Stimulated activated effector memory CD8-positive, alpha-beta T cell treated with anti-CD3 and anti-CD28 coated beads, Interleukin-12 subunit alpha, Interleukin-12 subunit beta, amount 100 ng/mL, for 72 hours (primary cell): ENCODE measurements around the gene TMEM248.

Source experiments
- ATAC-seq: fragments of 150-1000 bp; cut with Tn5 transposase; 2 replicates; pipeline ENCODE4 v1.10.0; 2021
- DNase-seq, 2 donors: peaks; one replicate each; pipeline ENCODE4 v3.0.0; 2021 to 2022; ENCODE audit warnings: low spot score in 2 of 2
- H3K27ac Mint-ChIP-seq: one replicate; pipeline ENCODE4 v1.8.0; 2022; ENCODE audit warnings: mild to moderate bottlenecking, mixed read lengths
- H3K36me3 Mint-ChIP-seq: one replicate; pipeline ENCODE4 v1.8.0; 2022; ENCODE audit warnings: mild to moderate bottlenecking, mixed read lengths
- H3K4me1 Mint-ChIP-seq: one replicate; pipeline ENCODE4 v1.8.0; 2022; ENCODE audit warnings: mixed read lengths
- H3K4me3 Mint-ChIP-seq: one replicate; pipeline ENCODE4 v1.8.0; 2022; ENCODE audit warnings: mild to moderate bottlenecking, mixed read lengths
- H3K9me3 Mint-ChIP-seq: one replicate; pipeline ENCODE4 v1.8.0; 2022; ENCODE audit warnings: mixed read lengths

Gene TMEM248

GRCh38 chr7:66921396-66921917 lies 432 bp downstream of the TMEM248 start:
- Mint-ChIP-seq H3K4me3 (peak overlapping the region; percentile 80), H3K27ac (peak overlapping the region; percentile 93), H3K4me1 (peaks cover 17% of the 10 kb centered on the region), H3K9me3 (no peaks in the 10 kb centered on the region), H3K36me3 (peaks cover 34% of the 10 kb centered on the region)
- DNase-seq (peak; percentile 9 to 62), ATAC-seq (no peak)

- Mint-ChIP-seq H3K4me1 (peaks cover 18% of the 10 kb centered on the region), H3K27ac (peak overlapping the region; percentile 93), H3K4me3 (peak overlapping the region; percentile 80), H3K36me3 (peaks cover 39% of the 10 kb centered on the region), H3K9me3 (no peaks in the 10 kb centered on the region)
- ATAC-seq: no peak
- DNase-seq: peak; percentile 8 to 59
These were observed 977 bp downstream of the TMEM248 start for GRCh38 chr7:66921918-66922486.

GRCh38 chr7:66925255-66925654 lies 4.2 kb downstream of the TMEM248 start:
- DNase-seq: no peak
- no peak overlapping the region for H3K27ac Mint-ChIP-seq
- H3K4me3 Mint-ChIP-seq: no peak overlapping the region
- ATAC-seq: no peak
- H3K36me3 Mint-ChIP-seq: peaks cover 72% of the 10 kb centered on the region
- peaks cover 48% of the 10 kb centered on the region for H3K4me1 Mint-ChIP-seq
- no peaks in the 10 kb centered on the region for H3K9me3 Mint-ChIP-seq

DNA sequence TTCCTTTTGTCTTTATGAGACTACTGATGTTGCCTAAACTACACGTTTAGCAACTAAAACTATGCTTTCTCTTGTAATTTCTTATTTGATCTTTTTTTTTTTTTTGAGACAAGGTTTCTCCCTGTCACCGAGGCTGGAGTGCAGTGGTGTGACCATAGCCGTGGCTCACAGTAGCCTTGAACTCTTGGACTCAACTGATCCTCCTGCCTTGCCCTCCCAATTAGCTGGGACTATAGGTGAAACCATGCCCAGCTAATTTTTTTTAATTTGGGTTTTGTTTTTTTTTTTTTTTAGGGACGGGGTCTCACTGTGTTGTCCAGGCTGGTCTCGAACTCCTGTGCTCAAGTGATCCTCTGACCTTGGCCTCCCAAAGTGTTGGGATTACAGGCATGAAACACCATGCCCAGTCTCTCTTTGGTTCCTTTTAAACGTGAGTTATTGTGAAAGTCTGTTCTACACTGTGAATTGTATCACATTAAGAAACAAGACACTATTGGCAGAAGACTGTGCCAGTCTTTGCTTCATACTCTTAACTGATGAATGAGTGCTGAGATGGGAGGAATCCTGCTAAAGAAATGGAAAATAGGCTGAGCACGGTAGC lies 6.4 kb downstream of the TMEM248 start:
- no peak for ATAC-seq
- Mint-ChIP-seq H3K36me3 (peaks cover 72% of the 10 kb centered on the region), H3K27ac (peak overlapping the region; percentile 42), H3K4me1 (peaks cover 54% of the 10 kb centered on the region), H3K9me3 (no peaks in the 10 kb centered on the region), H3K4me3 (no peak overlapping the region)
- no peak for DNase-seq

DNA sequence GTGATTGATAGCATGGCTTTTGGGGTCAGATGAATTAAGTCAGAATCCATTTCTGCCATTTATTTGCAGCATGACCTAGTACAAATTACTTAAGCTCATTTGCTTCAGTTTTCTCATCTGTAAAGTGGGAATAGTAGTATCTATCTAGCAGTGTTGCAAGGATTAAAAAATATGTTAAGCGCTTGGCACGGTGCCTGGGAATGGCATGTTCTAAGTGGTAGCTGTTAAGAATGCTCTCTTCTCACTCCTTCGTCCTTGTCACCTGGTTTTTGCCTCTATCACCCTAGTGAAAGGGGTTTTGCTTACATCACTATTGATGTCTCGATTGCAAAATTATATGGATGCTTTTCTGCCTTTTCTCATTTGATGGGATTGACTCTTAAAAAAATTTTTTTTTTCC lies 7.4 kb downstream of the TMEM248 start:
- peaks cover 63% of the 10 kb centered on the region for H3K4me1 Mint-ChIP-seq
- H3K4me3 Mint-ChIP-seq: no peak overlapping the region
- no peak for ATAC-seq

DNA sequence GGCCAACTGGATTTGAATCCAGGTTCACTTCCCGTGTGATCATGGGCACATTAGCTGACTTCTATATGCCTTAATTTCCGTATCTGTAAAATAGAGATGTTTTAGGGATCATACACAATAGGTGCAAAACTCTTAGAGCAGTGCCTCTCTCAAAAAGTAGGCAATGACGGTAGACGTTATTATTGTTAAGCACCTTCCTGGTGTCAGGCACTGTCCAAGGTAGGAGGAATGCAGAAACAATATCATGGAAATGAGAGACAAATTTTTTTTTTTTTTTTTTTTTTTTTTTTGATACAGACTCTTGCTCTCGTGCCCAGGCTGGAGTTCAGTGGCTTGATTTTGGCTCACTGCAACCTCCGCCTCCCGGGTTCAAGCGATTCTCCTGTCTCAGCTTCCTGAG lies 8.1 kb downstream of the TMEM248 start:
- no peak for ATAC-seq
- Mint-ChIP-seq H3K27ac (peak overlapping the region; percentile 32), H3K4me1 (peaks cover 68% of the 10 kb centered on the region), H3K9me3 (no peaks in the 10 kb centered on the region), H3K36me3 (peaks cover 87% of the 10 kb centered on the region), H3K4me3 (no peak overlapping the region)
- DNase-seq: no peak

More for the DNA sequence above, 7.4 kb downstream of the TMEM248 start:
- Mint-ChIP-seq H3K36me3 (peaks cover 81% of the 10 kb centered on the region), H3K27ac (no peak overlapping the region), H3K9me3 (no peaks in the 10 kb centered on the region)
- no peak for DNase-seq

DNA sequence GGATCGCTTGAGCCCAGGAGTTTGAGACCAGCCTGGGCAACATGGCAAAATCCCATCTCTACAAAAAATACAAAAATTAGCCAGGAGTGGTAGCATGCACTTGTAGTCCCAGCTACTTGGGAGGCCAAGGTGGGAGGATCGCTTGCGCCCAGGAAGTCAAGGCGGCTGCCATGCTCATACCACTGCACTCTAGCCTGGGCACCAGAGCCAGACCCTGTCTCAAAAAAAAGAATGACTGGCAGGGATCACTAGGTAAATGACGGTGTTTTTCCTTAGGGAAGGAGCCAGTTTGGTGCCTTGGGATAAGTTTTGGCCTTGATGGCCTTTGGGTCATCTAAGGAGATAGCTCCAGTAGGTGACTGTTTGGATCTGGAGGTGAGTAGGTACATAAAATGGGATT lies 8.9 kb downstream of the TMEM248 start:
- ATAC-seq (no peak), DNase-seq (no peak)
- peaks cover 68% of the 10 kb centered on the region for H3K4me1 Mint-ChIP-seq
- peak overlapping the region; percentile 32 for H3K27ac Mint-ChIP-seq
- no peak overlapping the region for H3K4me3 Mint-ChIP-seq
- no peaks in the 10 kb centered on the region for H3K9me3 Mint-ChIP-seq
- H3K36me3 Mint-ChIP-seq: peaks cover 92% of the 10 kb centered on the region

DNA sequence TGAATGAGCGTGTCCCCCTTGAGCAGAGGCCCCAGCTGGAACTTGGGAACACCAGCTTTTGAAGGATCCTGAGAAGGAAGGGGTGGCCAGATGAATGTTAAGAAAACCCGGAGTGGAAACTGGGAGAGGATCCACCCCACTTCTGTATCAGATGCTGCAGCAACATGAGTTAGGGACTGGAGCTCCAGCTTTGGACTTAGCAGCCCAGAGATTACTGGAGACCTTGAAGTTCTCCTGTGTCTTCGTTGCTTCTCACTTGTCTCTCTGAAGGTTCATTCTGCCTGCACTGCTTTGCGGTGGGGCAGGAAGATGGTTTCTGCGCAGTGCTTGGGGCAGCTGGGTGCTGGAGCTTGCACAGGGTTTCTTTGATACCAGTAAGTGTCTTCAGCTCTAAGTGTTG lies 9.3 kb downstream of the TMEM248 start:
- Mint-ChIP-seq H3K4me3 (no peak overlapping the region), H3K36me3 (peaks cover 88% of the 10 kb centered on the region), H3K9me3 (no peaks in the 10 kb centered on the region), H3K27ac (peak overlapping the region; percentile 32), H3K4me1 (peaks cover 65% of the 10 kb centered on the region)
- ATAC-seq (no peak), DNase-seq (no peak)

DNA sequence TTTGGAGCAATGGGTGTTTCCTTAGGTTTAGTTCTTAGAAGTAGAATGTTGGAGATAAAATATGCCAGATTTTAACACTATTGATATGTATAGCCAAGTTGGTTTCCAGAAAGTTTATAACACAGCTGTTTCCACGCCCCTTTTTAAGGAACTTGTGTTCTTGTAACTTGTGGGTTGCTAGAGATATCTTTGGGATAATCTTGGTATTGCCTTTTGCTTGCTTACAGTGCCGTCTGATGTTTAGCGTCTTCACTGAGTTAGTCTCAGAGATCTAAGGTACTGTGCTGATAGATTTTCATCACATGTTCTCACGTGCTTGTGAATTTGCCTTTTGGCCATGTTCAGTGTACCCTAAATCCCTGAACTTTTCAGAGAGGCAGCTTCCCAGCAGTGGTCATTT lies 12.4 kb downstream of the TMEM248 start:
- peaks cover 69% of the 10 kb centered on the region for H3K36me3 Mint-ChIP-seq
- ATAC-seq (no peak), DNase-seq (no peak)
- no peaks in the 10 kb centered on the region for H3K9me3 Mint-ChIP-seq
- H3K4me3 Mint-ChIP-seq: no peak overlapping the region
- peak overlapping the region; percentile 51 for H3K27ac Mint-ChIP-seq
- peaks cover 71% of the 10 kb centered on the region for H3K4me1 Mint-ChIP-seq

DNA sequence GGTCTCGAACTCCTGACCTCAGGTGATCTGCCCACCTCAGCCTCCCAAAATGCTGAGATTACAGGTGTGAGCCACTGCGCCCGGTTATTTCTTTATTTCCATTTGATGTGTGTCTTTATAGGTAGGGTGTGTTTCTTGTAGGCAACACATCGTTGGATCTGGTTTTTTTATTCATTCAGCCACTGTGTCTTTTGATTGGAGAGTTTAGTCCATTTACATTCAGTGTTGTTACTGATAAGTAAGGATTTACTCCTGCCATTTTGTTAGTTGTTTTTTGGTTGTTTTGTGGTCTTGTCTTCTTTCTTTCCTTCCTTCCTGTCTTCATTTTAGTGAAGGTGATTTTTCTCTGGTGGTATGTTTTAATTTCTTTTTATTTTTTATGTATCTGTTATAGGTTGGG lies 16.9 kb downstream of the TMEM248 start:
- Mint-ChIP-seq H3K4me1 (peaks cover 50% of the 10 kb centered on the region), H3K9me3 (no peaks in the 10 kb centered on the region), H3K27ac (peak overlapping the region; percentile 60), H3K36me3 (peaks cover 54% of the 10 kb centered on the region), H3K4me3 (no peak overlapping the region)
- no peak for DNase-seq
- ATAC-seq: no peak

DNA sequence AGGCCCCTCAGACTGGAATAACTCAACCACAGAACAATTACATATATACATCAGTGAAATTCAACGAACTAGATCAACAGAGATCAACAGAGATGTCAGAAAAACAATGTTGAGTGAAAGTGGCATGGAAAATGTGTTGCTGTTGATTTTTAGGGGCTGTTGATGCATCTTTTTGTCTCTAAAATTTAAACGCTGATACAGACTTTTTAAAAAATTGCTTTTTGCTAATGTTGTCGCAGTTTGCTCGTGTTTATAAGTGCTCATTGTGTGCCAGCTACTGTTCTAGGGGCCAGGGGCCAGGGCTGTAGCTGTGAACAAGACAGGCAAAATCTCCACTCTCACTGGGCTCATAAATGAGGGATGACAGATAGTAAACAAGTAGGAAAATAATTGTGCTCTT lies 18.3 kb downstream of the TMEM248 start:
- no peaks in the 10 kb centered on the region for H3K9me3 Mint-ChIP-seq
- ATAC-seq: no peak
- peak overlapping the region; percentile 60 for H3K27ac Mint-ChIP-seq
- H3K4me1 Mint-ChIP-seq: peaks cover 41% of the 10 kb centered on the region
- peaks cover 57% of the 10 kb centered on the region for H3K36me3 Mint-ChIP-seq
- no peak for DNase-seq
- no peak overlapping the region for H3K4me3 Mint-ChIP-seq

GRCh38 chr7:66946545-66946944 lies 25.5 kb downstream of the TMEM248 start:
- no peak for DNase-seq

DNA sequence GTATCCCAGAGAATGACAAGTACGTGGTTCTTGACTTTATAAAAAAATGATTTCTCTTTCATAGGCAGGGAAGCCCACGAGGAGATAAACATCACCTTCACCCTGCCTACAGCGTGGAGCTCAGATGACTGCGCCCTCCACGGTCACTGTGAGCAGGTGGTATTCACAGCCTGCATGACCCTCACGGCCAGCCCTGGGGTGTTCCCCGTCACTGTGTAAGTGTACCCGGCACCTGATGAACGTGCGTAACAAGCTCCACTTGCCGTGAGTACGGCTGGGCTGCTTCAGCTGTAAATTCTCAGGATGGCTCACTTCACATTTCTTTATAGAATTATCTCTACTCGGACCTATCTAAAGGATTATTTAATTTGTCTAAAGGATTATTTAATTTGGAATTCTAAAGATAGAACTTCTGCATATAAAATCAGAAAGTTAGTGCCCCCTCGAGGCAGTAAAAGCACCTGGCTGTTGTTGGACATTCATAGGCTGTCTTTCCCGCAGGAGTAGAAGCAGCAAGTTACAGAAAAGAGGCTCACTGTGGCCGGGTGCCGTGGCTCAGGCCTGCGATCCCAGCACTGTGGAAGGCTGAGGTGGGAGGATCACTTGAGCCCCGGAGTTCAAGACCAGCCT lies 27.6 kb downstream of the TMEM248 start:
- Mint-ChIP-seq H3K4me3 (no peak overlapping the region), H3K27ac (no peak overlapping the region), H3K36me3 (peaks cover 100% of the 10 kb centered on the region), H3K9me3 (no peaks in the 10 kb centered on the region), H3K4me1 (no peaks in the 10 kb centered on the region)
- DNase-seq: no peak
- no peak for ATAC-seq

More at GRCh38 chr7:66946545-66946944, 25.5 kb downstream of the TMEM248 start:
- no peak overlapping the region for H3K4me3 Mint-ChIP-seq
- no peaks in the 10 kb centered on the region for H3K9me3 Mint-ChIP-seq
- H3K4me1 Mint-ChIP-seq: no peaks in the 10 kb centered on the region
- no peak overlapping the region for H3K27ac Mint-ChIP-seq
- peaks cover 100% of the 10 kb centered on the region for H3K36me3 Mint-ChIP-seq
- no peak for ATAC-seq

GRCh38 chr7:66950311-66950710 lies 29.3 kb downstream of the TMEM248 start:
- ATAC-seq (no peak), DNase-seq (no peak)
- Mint-ChIP-seq H3K4me1 (no peaks in the 10 kb centered on the region), H3K36me3 (peaks cover 100% of the 10 kb centered on the region), H3K27ac (no peak overlapping the region), H3K9me3 (no peaks in the 10 kb centered on the region), H3K4me3 (no peak overlapping the region)

DNA sequence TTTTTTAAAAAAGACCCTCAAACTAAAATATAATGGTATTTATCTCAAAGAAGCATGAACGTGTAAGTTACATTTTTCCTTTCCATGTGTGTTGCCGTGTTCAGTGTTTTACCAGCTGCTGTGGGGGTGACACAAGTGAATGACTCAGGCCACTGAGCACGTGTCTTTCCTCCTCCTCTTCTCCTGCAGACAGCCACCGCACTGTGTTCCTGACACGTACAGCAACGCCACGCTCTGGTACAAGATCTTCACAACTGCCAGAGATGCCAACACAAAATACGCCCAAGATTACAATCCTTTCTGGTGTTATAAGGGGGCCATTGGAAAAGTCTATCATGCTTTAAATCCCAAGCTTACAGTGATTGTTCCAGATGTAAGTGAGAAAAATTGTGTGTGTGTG lies 29.7 kb downstream of the TMEM248 start:
- no peaks in the 10 kb centered on the region for H3K9me3 Mint-ChIP-seq
- no peak overlapping the region for H3K4me3 Mint-ChIP-seq
- peaks cover 100% of the 10 kb centered on the region for H3K36me3 Mint-ChIP-seq
- no peaks in the 10 kb centered on the region for H3K4me1 Mint-ChIP-seq
- no peak for ATAC-seq
- peak overlapping the region; percentile 20 for H3K27ac Mint-ChIP-seq
- DNase-seq: no peak
